Progenitor cell of endocrine pancreas (in vitro differentiated cells): Measurements from ENCODE around the gene PPP6R1. TPM values are rescaled to one million over a fixed set of nuclear protein-coding genes. Genes with fewer than 3 reads are reported as not detected.

Experiments
- DNase-seq: peaks from one replicate; pipeline ENCODE4 v3.0.0; 2021; ENCODE audit warnings: low spot score; ENCODE audit not compliant: unreplicated experiment
- H3K27ac Mint-ChIP-seq: 2 replicates; pipeline ENCODE4 v1.8.0; 2021; ENCODE audit warnings: mild to moderate bottlenecking, moderate library complexity, mixed read lengths
- H3K27me3 Mint-ChIP-seq: 2 replicates; pipeline ENCODE4 v1.8.0; 2021; ENCODE audit warnings: mixed read lengths
- H3K36me3 Mint-ChIP-seq: 2 replicates; pipeline ENCODE4 v1.8.0; 2022; ENCODE audit warnings: mixed read lengths; ENCODE audit not compliant: insufficient read depth
- H3K4me1 Mint-ChIP-seq: 2 replicates; pipeline ENCODE4 v1.8.0; 2021; ENCODE audit warnings: low read depth, mixed read lengths
- H3K4me3 Mint-ChIP-seq: 2 replicates; pipeline ENCODE4 v1.8.0; 2021; ENCODE audit warnings: low read depth, mild to moderate bottlenecking, moderate library complexity, mixed read lengths
- H3K9me3 Mint-ChIP-seq: 2 replicates; pipeline ENCODE4 v1.8.0; 2021; ENCODE audit warnings: low read depth, mixed read lengths
- CTCF ChIP-seq: fragments of 200-600 bp; sonication (generic); IDR thresholded peaks from one replicate; pipeline ENCODE4 v1.5.0; 2021; ENCODE audit warnings: antibody characterized with exemption, mild to moderate bottlenecking; ENCODE audit not compliant: unreplicated experiment
- total RNA-seq: library from RNA; stranded (reverse); gene quantifications from 2 replicates; pipeline ENCODE4 v1.2.1, GENCODE V29; 2021

PPP6R1 gene
- total RNA-seq, 1 donor from 2014 or later, result 72.3 TPM

DNA sequence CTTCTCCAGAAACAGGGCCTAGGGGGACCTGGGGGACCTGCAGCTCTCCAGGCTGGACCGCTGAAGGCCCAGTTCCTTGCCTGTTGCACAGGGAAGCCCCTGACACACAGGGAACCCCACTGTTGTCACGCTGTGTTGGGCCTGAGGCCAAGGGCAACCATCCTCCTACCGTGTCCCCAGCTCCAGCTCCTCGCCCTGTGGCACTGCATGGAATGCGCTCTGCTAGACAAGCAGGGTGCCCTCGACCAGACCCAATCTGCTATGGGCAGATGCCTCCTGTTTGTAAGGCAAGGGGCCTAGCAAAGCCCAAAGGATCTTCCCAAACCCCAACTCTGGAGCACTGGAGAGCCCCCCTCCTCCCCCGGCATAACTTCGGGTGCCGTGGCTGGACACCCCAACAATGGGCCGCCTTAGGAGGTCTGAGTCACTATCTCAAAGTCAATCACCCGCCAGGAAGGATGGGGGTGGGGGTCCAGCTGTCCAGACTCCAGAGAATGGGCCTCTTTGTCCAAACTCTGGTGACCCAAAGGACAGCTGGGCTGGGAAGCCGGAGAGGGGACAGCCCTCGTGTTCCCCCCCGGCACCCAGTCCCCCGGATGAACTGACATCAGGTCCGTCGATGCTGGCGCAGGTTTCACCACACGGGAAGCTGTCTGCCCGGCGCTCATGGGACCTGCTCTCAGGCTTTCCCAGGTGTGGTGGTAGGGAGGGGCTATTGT is 28.7 kb upstream of the PPP6R1 start:
- peaks cover 8% of the 10 kb centered on the region for H3K36me3 Mint-ChIP-seq
- TF ChIP-seq CTCF, result no peak
- H3K27me3 Mint-ChIP-seq, result no peaks in the 10 kb centered on the region
- H3K27ac Mint-ChIP-seq, result no peak overlapping the region
- DNase-seq, result no peak
- H3K4me1 Mint-ChIP-seq, result peaks cover 12% of the 10 kb centered on the region
- no peaks in the 10 kb centered on the region for H3K9me3 Mint-ChIP-seq
- H3K4me3 Mint-ChIP-seq, result no peak overlapping the region

- H3K27me3 Mint-ChIP-seq, result no peaks in the 10 kb centered on the region
- H3K27ac Mint-ChIP-seq, result peak overlapping the region; percentile 90
- peaks cover 12% of the 10 kb centered on the region for H3K4me1 Mint-ChIP-seq
- no peak for DNase-seq
- peak overlapping the region; percentile 74 for H3K4me3 Mint-ChIP-seq
- no peaks in the 10 kb centered on the region for H3K36me3 Mint-ChIP-seq
- no peak for TF ChIP-seq CTCF
- H3K9me3 Mint-ChIP-seq, result no peaks in the 10 kb centered on the region
These were observed 26.5 kb upstream of the PPP6R1 start for GRCh38 chr19:55285229-55285890.

DNA sequence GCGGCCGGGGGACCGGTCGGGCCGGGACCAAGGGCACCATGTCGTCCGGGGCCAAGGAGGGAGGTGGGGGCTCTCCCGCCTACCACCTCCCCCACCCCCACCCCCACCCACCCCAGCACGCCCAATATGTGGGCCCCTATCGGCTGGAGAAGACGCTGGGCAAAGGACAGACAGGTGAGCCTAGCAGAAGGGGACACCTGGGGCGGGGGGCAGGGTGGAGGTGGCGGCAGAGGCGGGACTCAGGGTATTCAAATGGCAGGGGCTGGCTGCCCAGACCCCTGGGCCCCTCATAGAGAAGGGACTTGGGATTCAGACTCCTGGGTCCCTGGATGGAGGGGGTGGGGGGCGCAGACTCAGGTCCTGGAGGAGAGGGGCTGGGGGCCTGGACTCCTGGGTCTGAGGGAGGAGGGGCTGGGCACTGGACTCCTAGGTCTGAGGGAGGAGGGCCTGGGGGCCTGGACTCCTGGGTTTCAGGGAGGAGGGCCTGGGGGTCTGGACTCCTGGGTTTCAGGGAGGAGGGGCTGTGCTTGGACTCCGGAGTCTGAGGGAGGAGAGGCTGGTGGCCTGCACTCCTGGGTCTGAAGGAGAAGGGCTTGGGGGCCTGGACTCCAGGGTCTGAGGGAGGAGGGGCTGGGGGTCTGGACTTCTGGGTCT is 25.7 kb upstream of the PPP6R1 start:
- Mint-ChIP-seq H3K27me3 (no peaks in the 10 kb centered on the region), H3K4me1 (peaks cover 16% of the 10 kb centered on the region), H3K27ac (no peak overlapping the region), H3K9me3 (no peaks in the 10 kb centered on the region), H3K4me3 (peak overlapping the region; percentile 74), H3K36me3 (no peaks in the 10 kb centered on the region)
- TF ChIP-seq CTCF, result no peak
- DNase-seq, result no peak

DNA sequence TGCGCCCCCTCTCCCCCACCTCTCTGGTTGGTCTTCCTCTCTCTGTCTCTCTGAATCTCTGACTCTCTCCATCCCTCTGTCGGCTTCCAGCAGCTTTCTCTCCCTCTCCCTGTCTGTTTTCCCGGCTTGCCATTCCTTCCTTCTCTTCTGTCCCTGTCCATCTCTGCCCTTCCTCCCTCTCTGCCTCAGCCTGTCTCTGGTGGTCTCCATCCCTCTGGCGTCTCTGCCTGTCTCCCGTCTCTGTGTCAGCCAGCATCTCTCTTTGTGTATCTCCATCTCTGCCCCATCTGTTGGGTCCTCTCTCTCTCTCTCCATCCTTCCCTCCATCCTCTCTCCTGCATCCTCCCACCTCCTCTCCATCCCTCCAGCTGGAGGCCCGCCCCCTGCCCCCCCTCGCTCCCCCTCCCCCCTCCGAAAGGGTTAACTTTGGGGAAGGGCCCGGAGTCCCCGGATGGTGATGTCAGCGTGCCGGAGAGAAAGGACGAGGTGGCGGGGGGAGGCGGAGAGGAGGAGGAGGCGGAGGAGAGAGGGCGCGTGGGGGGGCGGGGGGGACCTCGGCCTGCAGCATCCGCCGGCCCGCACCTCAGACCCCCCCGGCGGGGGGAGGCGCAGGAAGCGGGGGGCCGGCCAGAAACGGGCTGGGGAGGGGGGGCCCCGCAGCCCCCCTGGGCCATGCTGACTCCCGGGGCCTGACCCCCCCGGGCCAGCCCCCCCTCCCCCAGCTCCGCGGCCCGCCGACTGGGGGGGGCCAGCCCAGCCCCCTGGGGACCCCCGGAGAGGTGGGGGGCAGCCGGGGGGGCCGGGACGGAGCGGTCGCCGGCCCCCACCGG is 24.9 kb upstream of the PPP6R1 start, which contains the start of gene BRSK1:
TSS of gene BRSK1 (plus strand) at position 450 of the 830 bp plus-strand sequence. CDS start 446 bp downstream, outside the sequence.
- H3K36me3 Mint-ChIP-seq, result no peaks in the 10 kb centered on the region
- DNase-seq, result peak; percentile 61
- TF ChIP-seq CTCF, result no peak
- peaks cover 18% of the 10 kb centered on the region for H3K4me1 Mint-ChIP-seq
- no peaks in the 10 kb centered on the region for H3K27me3 Mint-ChIP-seq
- peak within 1 kb of the TSS; percentile 74 for H3K4me3 Mint-ChIP-seq
- peak within 1 kb of the TSS; percentile 81 for H3K27ac Mint-ChIP-seq
- H3K9me3 Mint-ChIP-seq, result no peaks in the 10 kb centered on the region
